HepG2 (cell line): ENCODE measurements around the gene LEMD3. TPM values are rescaled to one million over a fixed set of nuclear protein-coding genes. Genes with fewer than 3 reads are reported as not detected.

Experiments
- ARID2 ChIP-seq: sonication (generic); formaldehyde crosslinking; IDR thresholded peaks from 2 replicates; pipeline ENCODE4 v1.8.1; 2022; ENCODE audit warnings: mild to moderate bottlenecking, missing genetic modification reagents, borderline replicate concordance
- BRD4 ChIP-seq: sonication (generic); formaldehyde crosslinking; IDR thresholded peaks from 2 replicates; pipeline ENCODE4 v1.4.0; 2020; ENCODE audit warnings: missing genetic modification reagents
- CC2D1A ChIP-seq: sonication (generic); formaldehyde crosslinking; IDR thresholded peaks from 2 replicates; pipeline ENCODE4 v1.8.1; 2023; ENCODE audit warnings: mild to moderate bottlenecking, missing genetic modification reagents
- EEA1 ChIP-seq: sonication (generic); formaldehyde crosslinking; IDR thresholded peaks from 2 replicates; pipeline ENCODE4 v1.5.1; 2020; ENCODE audit warnings: mild to moderate bottlenecking, missing genetic modification reagents, borderline replicate concordance
- GABPB1 ChIP-seq: IDR thresholded peaks from 2 replicates; pipeline ENCODE4 v1.6.1; 2016; ENCODE audit warnings: mild to moderate bottlenecking, missing genetic modification reagents, moderate library complexity, missing compliant biosample characterization
- KDM5B ChIP-seq: sonication (generic); formaldehyde crosslinking; IDR thresholded peaks from 2 replicates; pipeline ENCODE4 v1.4.0; 2020; ENCODE audit warnings: missing genetic modification reagents, mild to moderate bottlenecking, borderline replicate concordance
- MAFG ChIP-seq: sonication (generic); formaldehyde crosslinking; IDR thresholded peaks from 2 replicates; pipeline ENCODE4 v1.5.1; 2020; ENCODE audit warnings: mild to moderate bottlenecking, missing genetic modification reagents
- MXI1 ChIP-seq: IDR thresholded peaks from 3 replicates; pipeline ENCODE4 v1.6.1; 2012; ENCODE audit warnings: low read depth, low read length, inconsistent platforms, borderline replicate concordance
- PTBP1 ChIP-seq: fragments of 200-400 bp; formaldehyde crosslinking; IDR thresholded peaks from 2 replicates; pipeline ENCODE4 v1.6.1; 2018; ENCODE audit warnings: low read length, low read depth; ENCODE audit not compliant: poor library complexity, severe bottlenecking
- SNAI1 ChIP-seq: sonication (generic); formaldehyde crosslinking; IDR thresholded peaks from 2 replicates; pipeline ENCODE4 v1.5.0; 2020; ENCODE audit warnings: mild to moderate bottlenecking, missing genetic modification reagents, borderline replicate concordance
- TCF12 ChIP-seq, 2 experiments: fragments of 450-650 bp in 1 of 2; sonication (generic) in 1 of 2; formaldehyde crosslinking in 1 of 2; IDR thresholded peaks; 2 replicates each; pipeline versions ENCODE4 v1.6.1 to v1.8.0; 2017 to 2022; ENCODE audit warnings: antibody characterized with exemption in 1 of 2, mild to moderate bottlenecking in 1 of 2, missing genetic modification reagents in 1 of 2, moderate library complexity in 1 of 2
- THYN1 ChIP-seq: sonication (generic); formaldehyde crosslinking; IDR thresholded peaks from 2 replicates; pipeline ENCODE4 v1.8.1; 2023; ENCODE audit warnings: low read depth, mild to moderate bottlenecking, moderate library complexity, missing genetic modification reagents, borderline replicate concordance
- ZFP37 ChIP-seq: sonication (generic); formaldehyde crosslinking; IDR thresholded peaks from 2 replicates; pipeline ENCODE4 v1.4.0; 2020; ENCODE audit warnings: missing genetic modification reagents, borderline replicate concordance
- ZNF205 ChIP-seq: IDR thresholded peaks from 2 replicates; pipeline ENCODE4 v1.6.1; 2018; ENCODE audit warnings: missing biosample characterization, missing genetic modification reagents
- ZNF382 ChIP-seq: sonication (generic); formaldehyde crosslinking; IDR thresholded peaks from 2 replicates; pipeline ENCODE4 v1.5.0; 2020; ENCODE audit warnings: missing genetic modification reagents, mild to moderate bottlenecking, borderline replicate concordance
- ZNF451 ChIP-seq: sonication (generic); formaldehyde crosslinking; IDR thresholded peaks from 2 replicates; pipeline ENCODE4 v1.5.0; 2020; ENCODE audit warnings: mild to moderate bottlenecking, missing genetic modification reagents
- ZNF644 ChIP-seq: IDR thresholded peaks from 2 replicates; pipeline ENCODE4 v1.6.1; 2016; ENCODE audit warnings: low read depth
- polyA plus RNA-seq, 8 experiments: library from polyadenylated mRNA; depleted of rRNA in 3 of 8; stranded (reverse) in 7 of 8; unstranded in 1 of 8; fragments of >200 nt; fragmentation: Illumina TruSeq in 4 of 8; extraction: Trizol in 4 of 8; gene quantifications; 2 replicates each; pipeline versions ENCODE4 v1.2.1 to v1.2.3, GENCODE V29; 2011 to 2016; ENCODE audit warnings: low read depth in 4 of 8, missing spikeins in 1 of 8, mixed read lengths in 1 of 8; ENCODE audit not compliant: insufficient read depth in 1 of 8
- total RNA-seq, 5 experiments: library from RNA; depleted of rRNA; stranded (reverse); fragments of >200 nt; fragmentation: Illumina TruSeq; extraction: Trizol; gene quantifications; 2 replicates each; pipeline ENCODE4 v1.2.3, GENCODE V29; 2016; ENCODE audit warnings: low read depth in 1 of 5
- TF ChIP-seq, protein P1 (sequence below): sonication (generic); formaldehyde crosslinking; IDR thresholded peaks from 2 replicates; pipeline ENCODE4 v1.4.0; 2020; ENCODE audit warnings: mild to moderate bottlenecking, low read depth, missing genetic modification reagents
- TF ChIP-seq, protein P2 (sequence below): sonication (generic); formaldehyde crosslinking; IDR thresholded peaks from 2 replicates; pipeline ENCODE4 v1.5.0; 2020; ENCODE audit warnings: mild to moderate bottlenecking, missing genetic modification reagents
- TF ChIP-seq, protein P3 (sequence below): sonication (generic); formaldehyde crosslinking; IDR thresholded peaks from 2 replicates; pipeline ENCODE4 v1.4.0; 2020; ENCODE audit warnings: missing genetic modification reagents

Gene LEMD3
- total and polyA plus RNA-seq, 2 of the 13 experiments (the other 11 are each of a cell fraction or from before 2014, with no cell fraction given), result 9.3 to 18.7 TPM

DNA sequence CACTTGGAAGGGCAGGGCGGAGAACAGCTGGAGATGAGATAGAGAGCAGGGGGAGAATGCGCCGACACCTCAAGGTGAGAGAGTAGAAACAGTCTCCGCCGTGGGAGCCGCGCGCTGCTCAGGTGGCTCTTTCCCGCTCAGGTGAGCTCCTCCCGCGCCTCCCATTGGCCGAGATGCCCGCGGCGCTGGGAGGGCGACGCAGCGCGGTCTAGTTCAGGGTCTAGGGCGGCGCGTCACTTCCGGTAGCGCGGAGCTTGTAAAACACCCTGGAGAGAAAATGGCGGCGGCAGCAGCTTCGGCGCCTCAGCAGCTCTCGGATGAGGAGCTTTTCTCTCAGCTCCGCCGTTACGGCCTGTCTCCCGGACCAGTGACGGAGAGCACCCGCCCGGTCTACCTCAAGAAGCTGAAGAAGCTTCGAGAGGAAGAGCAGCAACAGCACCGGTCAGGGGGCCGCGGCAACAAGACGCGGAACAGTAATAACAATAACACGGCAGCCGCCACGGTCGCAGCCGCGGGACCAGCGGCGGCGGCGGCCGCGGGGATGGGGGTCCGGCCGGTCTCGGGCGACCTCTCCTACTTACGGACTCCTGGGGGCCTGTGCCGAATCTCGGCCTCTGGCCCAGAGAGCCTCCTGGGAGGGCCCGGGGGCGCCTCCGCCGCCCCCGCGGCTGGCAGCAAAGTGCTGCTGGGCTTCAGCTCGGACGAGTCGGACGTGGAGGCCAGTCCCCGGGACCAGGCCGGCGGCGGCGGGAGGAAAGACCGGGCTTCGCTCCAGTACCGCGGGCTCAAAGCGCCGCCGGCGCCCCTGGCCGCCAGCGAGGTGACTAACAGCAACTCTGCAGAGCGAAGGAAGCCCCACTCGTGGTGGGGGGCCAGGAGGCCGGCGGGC is at the start of gene LEMD3 (continued):
- TF ChIP-seq, protein P1, sequence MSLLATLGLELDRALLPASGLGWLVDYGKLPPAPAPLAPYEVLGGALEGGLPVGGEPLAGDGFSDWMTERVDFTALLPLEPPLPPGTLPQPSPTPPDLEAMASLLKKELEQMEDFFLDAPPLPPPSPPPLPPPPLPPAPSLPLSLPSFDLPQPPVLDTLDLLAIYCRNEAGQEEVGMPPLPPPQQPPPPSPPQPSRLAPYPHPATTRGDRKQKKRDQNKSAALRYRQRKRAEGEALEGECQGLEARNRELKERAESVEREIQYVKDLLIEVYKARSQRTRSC, result peak; percentile 99
- TF ChIP-seq KDM5B (CRISPR knock-in tag) (peak; percentile 100), ARID2 (CRISPR knock-in tag) (peak; percentile 100), MXI1 (peak; percentile 30; the same call in 1 of the 3 replicates), ZNF205 (peak; percentile 96), ZNF644 (CRISPR knock-in tag) (no peak), BRD4 (CRISPR knock-in tag) (peak; percentile 93; the same call in 1 of the 2 replicates), ZFP37 (CRISPR knock-in tag) (peak; percentile 99), MAFG (peak; percentile 80), EEA1 (CRISPR knock-in tag) (peak; percentile 99), CC2D1A (peak; percentile 99), PTBP1 (no peak), ZNF451 (CRISPR knock-in tag) (peak; percentile 100), GABPB1 (CRISPR knock-in tag) (peak; percentile 99), SNAI1 (CRISPR knock-in tag) (peak; percentile 98), ZNF382 (no peak), THYN1 (CRISPR knock-in tag) (peak; percentile 98; the same call in 1 of the 2 replicates), TCF12 (IDR thresholded peaks at IDR 0.05) (no peak), TCF12 (CRISPR knock-in tag; IDR thresholded peaks at IDR 0.05) (no peak; the same call in 1 of the 2 replicates)
- TF ChIP-seq, protein P2, sequence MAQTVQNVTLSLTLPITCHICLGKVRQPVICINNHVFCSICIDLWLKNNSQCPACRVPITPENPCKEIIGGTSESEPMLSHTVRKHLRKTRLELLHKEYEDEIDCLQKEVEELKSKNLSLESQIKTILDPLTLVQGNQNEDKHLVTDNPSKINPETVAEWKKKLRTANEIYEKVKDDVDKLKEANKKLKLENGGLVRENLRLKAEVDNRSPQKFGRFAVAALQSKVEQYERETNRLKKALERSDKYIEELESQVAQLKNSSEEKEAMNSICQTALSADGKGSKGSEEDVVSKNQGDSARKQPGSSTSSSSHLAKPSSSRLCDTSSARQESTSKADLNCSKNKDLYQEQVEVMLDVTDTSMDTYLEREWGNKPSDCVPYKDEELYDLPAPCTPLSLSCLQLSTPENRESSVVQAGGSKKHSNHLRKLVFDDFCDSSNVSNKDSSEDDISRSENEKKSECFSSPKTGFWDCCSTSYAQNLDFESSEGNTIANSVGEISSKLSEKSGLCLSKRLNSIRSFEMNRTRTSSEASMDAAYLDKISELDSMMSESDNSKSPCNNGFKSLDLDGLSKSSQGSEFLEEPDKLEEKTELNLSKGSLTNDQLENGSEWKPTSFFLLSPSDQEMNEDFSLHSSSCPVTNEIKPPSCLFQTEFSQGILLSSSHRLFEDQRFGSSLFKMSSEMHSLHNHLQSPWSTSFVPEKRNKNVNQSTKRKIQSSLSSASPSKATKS (CRISPR knock-in tag), result peak; percentile 89; the same call in 1 of the 2 replicates
- TF ChIP-seq, protein P3, sequence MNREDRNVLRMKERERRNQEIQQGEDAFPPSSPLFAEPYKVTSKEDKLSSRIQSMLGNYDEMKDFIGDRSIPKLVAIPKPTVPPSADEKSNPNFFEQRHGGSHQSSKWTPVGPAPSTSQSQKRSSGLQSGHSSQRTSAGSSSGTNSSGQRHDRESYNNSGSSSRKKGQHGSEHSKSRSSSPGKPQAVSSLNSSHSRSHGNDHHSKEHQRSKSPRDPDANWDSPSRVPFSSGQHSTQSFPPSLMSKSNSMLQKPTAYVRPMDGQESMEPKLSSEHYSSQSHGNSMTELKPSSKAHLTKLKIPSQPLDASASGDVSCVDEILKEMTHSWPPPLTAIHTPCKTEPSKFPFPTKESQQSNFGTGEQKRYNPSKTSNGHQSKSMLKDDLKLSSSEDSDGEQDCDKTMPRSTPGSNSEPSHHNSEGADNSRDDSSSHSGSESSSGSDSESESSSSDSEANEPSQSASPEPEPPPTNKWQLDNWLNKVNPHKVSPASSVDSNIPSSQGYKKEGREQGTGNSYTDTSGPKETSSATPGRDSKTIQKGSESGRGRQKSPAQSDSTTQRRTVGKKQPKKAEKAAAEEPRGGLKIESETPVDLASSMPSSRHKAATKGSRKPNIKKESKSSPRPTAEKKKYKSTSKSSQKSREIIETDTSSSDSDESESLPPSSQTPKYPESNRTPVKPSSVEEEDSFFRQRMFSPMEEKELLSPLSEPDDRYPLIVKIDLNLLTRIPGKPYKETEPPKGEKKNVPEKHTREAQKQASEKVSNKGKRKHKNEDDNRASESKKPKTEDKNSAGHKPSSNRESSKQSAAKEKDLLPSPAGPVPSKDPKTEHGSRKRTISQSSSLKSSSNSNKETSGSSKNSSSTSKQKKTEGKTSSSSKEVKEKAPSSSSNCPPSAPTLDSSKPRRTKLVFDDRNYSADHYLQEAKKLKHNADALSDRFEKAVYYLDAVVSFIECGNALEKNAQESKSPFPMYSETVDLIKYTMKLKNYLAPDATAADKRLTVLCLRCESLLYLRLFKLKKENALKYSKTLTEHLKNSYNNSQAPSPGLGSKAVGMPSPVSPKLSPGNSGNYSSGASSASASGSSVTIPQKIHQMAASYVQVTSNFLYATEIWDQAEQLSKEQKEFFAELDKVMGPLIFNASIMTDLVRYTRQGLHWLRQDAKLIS (CRISPR knock-in tag), result peak; percentile 54; the same call in 1 of the 2 replicates
